HepG2 (cell line): ENCODE data around the gene AARSD1. TPM values are rescaled to one million over a fixed set of nuclear protein-coding genes. Genes with fewer than 3 reads are reported as not detected.

ENCODE experiments used
- ATF2 ChIP-seq: sonication (generic); formaldehyde crosslinking; IDR thresholded peaks from 2 replicates; pipeline ENCODE4 v1.4.0; 2020; ENCODE audit warnings: missing genetic modification reagents
- CHCHD3 ChIP-seq: sonication (generic); formaldehyde crosslinking; IDR thresholded peaks from 2 replicates; pipeline ENCODE4 v1.8.0; 2022; ENCODE audit warnings: mild to moderate bottlenecking, missing genetic modification reagents, moderate library complexity
- ELF3 ChIP-seq: IDR thresholded peaks from 2 replicates; pipeline ENCODE4 v1.6.1; 2016; ENCODE audit warnings: missing genetic modification reagents, missing compliant biosample characterization
- FOXP1 ChIP-seq, 2 experiments: fragments of 450-650 bp in 1 of 2; IDR thresholded peaks; 2 replicates each; pipeline ENCODE4 v1.6.1; 2017 to 2018; ENCODE audit warnings: antibody characterized with exemption in 1 of 2
- GABPA ChIP-seq, 2 experiments: IDR thresholded peaks; 2 replicates each; pipeline ENCODE4 v1.6.1; 2011 to 2016; ENCODE audit warnings: low read depth in 2 of 2, low read length in 1 of 2, missing biosample characterization in 1 of 2, missing genetic modification characterization in 1 of 2
- GPBP1L1 ChIP-seq: sonication (generic); formaldehyde crosslinking; IDR thresholded peaks from 2 replicates; pipeline ENCODE4 v1.5.0; 2020; ENCODE audit warnings: mild to moderate bottlenecking, missing genetic modification reagents
- MBNL3 ChIP-seq: fragments of 250-450 bp; sonication (Bioruptor Pico); conservative IDR thresholded peaks from 2 replicates; pipeline ENCODE4 v1.8.0; 2022; ENCODE audit warnings: mild to moderate bottlenecking, inconsistent platforms
- MZF1 ChIP-seq: sonication (generic); formaldehyde crosslinking; IDR thresholded peaks from 2 replicates; pipeline ENCODE4 v1.8.1; 2023; ENCODE audit warnings: mild to moderate bottlenecking, missing genetic modification reagents, borderline replicate concordance
- SIN3B ChIP-seq: fragments of 150-350 bp; IDR thresholded peaks from 2 replicates; pipeline ENCODE4 v1.6.1; 2014; ENCODE audit warnings: low read length
- SP4 ChIP-seq: sonication (generic); formaldehyde crosslinking; IDR thresholded peaks from 2 replicates; pipeline ENCODE4 v1.8.1; 2023; ENCODE audit warnings: mild to moderate bottlenecking, missing genetic modification reagents
- TARDBP ChIP-seq: sonication (generic); formaldehyde crosslinking; IDR thresholded peaks from 2 replicates; pipeline ENCODE4 v1.8.0; 2022; ENCODE audit warnings: mild to moderate bottlenecking, missing genetic modification reagents
- TGIF2 ChIP-seq: IDR thresholded peaks from 2 replicates; pipeline ENCODE4 v1.6.1; 2016; ENCODE audit warnings: control low read depth, missing compliant biosample characterization
- THYN1 ChIP-seq: sonication (generic); formaldehyde crosslinking; IDR thresholded peaks from 2 replicates; pipeline ENCODE4 v1.8.1; 2023; ENCODE audit warnings: low read depth, mild to moderate bottlenecking, moderate library complexity, missing genetic modification reagents, borderline replicate concordance
- YEATS2 ChIP-seq: sonication (generic); formaldehyde crosslinking; IDR thresholded peaks from 2 replicates; pipeline ENCODE4 v1.4.0; 2020; ENCODE audit warnings: missing genetic modification reagents, borderline replicate concordance
- ZBTB7B ChIP-seq: sonication (generic); formaldehyde crosslinking; IDR thresholded peaks from 2 replicates; pipeline ENCODE4 v1.4.0; 2020; ENCODE audit warnings: missing genetic modification reagents
- ZFY ChIP-seq: sonication (generic); formaldehyde crosslinking; IDR thresholded peaks from 2 replicates; pipeline ENCODE4 v1.4.0; 2020; ENCODE audit warnings: missing genetic modification reagents
- ZGPAT ChIP-seq: IDR thresholded peaks from 2 replicates; pipeline ENCODE4 v1.6.1; 2016; ENCODE audit warnings: mild to moderate bottlenecking
- polyA plus RNA-seq, 8 experiments: library from polyadenylated mRNA; depleted of rRNA in 3 of 8; stranded (reverse) in 7 of 8; unstranded in 1 of 8; fragments of >200 nt; fragmentation: Illumina TruSeq in 4 of 8; extraction: Trizol in 4 of 8; gene quantifications; 2 replicates each; pipeline versions ENCODE4 v1.2.1 to v1.2.3, GENCODE V29; 2011 to 2016; ENCODE audit warnings: low read depth in 4 of 8, missing spikeins in 1 of 8, mixed read lengths in 1 of 8; ENCODE audit not compliant: insufficient read depth in 1 of 8
- total RNA-seq, 5 experiments: library from RNA; depleted of rRNA; stranded (reverse); fragments of >200 nt; fragmentation: Illumina TruSeq; extraction: Trizol; gene quantifications; 2 replicates each; pipeline ENCODE4 v1.2.3, GENCODE V29; 2016; ENCODE audit warnings: low read depth in 1 of 5
- TF ChIP-seq, protein P1 (sequence below): sonication (generic); formaldehyde crosslinking; IDR thresholded peaks from 2 replicates; pipeline ENCODE4 v1.4.0; 2020; ENCODE audit warnings: mild to moderate bottlenecking, missing genetic modification reagents, borderline replicate concordance
- TF ChIP-seq, protein P2 (sequence below): IDR thresholded peaks from 2 replicates; pipeline ENCODE4 v1.6.1; 2016; ENCODE audit warnings: low read depth, control low read depth

Gene AARSD1
- total and polyA plus RNA-seq, 2 of the 13 experiments (the other 11 are each of a cell fraction or from before 2014, with no cell fraction given): 24.7 to 29.3 TPM

DNA sequence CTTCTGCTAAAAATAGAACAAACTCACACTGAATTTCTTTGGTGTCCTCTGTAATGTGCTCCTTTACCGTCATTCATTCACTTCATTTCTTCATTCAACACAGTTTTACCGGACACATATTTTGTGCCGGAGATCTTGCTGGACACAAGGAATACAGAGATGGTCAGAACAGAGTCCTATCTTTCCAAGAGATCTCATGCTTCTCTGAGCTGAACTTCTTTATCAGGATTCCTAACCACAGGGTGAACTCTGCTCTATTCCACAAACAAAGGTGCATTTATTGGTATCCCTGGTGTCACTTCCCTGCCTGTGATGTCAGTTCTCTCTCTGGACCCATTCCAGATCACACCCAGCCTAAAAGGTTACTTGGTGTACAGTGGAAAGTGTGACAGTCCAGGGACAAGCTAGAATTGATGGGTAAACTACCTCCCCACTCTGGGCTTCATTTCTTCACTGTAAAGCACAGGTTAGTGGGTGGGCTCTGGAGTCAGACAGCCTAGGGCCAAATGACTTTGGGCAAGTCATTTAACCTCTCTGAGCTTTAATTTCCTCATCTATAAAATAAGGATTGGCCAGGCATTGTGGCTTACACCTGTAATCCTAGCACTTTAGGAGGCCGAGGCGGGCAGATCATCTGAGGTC is 46.5 kb upstream of the AARSD1 start (continued):
- TF ChIP-seq, protein P1, sequence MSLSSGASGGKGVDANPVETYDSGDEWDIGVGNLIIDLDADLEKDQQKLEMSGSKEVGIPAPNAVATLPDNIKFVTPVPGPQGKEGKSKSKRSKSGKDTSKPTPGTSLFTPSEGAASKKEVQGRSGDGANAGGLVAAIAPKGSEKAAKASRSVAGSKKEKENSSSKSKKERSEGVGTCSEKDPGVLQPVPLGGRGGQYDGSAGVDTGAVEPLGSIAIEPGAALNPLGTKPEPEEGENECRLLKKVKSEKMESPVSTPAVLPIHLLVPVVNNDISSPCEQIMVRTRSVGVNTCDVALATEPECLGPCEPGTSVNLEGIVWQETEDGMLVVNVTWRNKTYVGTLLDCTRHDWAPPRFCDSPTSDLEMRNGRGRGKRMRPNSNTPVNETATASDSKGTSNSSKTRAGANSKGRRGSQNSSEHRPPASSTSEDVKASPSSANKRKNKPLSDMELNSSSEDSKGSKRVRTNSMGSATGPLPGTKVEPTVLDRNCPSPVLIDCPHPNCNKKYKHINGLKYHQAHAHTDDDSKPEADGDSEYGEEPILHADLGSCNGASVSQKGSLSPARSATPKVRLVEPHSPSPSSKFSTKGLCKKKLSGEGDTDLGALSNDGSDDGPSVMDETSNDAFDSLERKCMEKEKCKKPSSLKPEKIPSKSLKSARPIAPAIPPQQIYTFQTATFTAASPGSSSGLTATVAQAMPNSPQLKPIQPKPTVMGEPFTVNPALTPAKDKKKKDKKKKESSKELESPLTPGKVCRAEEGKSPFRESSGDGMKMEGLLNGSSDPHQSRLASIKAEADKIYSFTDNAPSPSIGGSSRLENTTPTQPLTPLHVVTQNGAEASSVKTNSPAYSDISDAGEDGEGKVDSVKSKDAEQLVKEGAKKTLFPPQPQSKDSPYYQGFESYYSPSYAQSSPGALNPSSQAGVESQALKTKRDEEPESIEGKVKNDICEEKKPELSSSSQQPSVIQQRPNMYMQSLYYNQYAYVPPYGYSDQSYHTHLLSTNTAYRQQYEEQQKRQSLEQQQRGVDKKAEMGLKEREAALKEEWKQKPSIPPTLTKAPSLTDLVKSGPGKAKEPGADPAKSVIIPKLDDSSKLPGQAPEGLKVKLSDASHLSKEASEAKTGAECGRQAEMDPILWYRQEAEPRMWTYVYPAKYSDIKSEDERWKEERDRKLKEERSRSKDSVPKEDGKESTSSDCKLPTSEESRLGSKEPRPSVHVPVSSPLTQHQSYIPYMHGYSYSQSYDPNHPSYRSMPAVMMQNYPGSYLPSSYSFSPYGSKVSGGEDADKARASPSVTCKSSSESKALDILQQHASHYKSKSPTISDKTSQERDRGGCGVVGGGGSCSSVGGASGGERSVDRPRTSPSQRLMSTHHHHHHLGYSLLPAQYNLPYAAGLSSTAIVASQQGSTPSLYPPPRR: no peak; the same call in 1 of the 2 replicates
- TF ChIP-seq SP4 (CRISPR knock-in tag) (no peak), MBNL3 (CRISPR knock-in tag) (no peak), YEATS2 (peak; percentile 41; the same call in 1 of the 2 replicates), TARDBP (CRISPR knock-in tag) (peak; percentile 84), SIN3B (no peak), ZBTB7B (peak; percentile 43; the same call in 1 of the 2 replicates), CHCHD3 (CRISPR knock-in tag) (no peak), ATF2 (CRISPR knock-in tag) (peak; percentile 90), THYN1 (CRISPR knock-in tag) (no peak), ZGPAT (CRISPR knock-in tag) (peak; percentile 85), GABPA (IDR thresholded peaks at IDR 0.05; ENCODE audit: low read depth, low read length) (no peak), GABPA (CRISPR knock-in tag; IDR thresholded peaks at IDR 0.05; ENCODE audit: low read depth) (peak; percentile 41), TGIF2 (CRISPR knock-in tag) (peak; percentile 55), MZF1 (CRISPR knock-in tag) (no peak), GPBP1L1 (CRISPR knock-in tag) (no peak), FOXP1 (IDR thresholded peaks at IDR 0.05) (peak; percentile 54; the same call in 1 of the 2 replicates), FOXP1 (CRISPR knock-in tag; IDR thresholded peaks at IDR 0.05) (peak; percentile 75), ELF3 (CRISPR knock-in tag) (peak; percentile 81), ZFY (CRISPR knock-in tag) (no peak)
- TF ChIP-seq, protein P2, sequence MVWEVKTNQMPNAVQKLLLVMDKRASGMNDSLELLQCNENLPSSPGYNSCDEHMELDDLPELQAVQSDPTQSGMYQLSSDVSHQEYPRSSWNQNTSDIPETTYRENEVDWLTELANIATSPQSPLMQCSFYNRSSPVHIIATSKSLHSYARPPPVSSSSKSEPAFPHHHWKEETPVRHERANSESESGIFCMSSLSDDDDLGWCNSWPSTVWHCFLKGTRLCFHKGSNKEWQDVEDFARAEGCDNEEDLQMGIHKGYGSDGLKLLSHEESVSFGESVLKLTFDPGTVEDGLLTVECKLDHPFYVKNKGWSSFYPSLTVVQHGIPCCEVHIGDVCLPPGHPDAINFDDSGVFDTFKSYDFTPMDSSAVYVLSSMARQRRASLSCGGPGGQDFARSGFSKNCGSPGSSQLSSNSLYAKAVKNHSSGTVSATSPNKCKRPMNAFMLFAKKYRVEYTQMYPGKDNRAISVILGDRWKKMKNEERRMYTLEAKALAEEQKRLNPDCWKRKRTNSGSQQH (CRISPR knock-in tag): no peak
